NCI-H2107 treated with DMSO at 0.1 percent for 48 hours (cell line): Measurements from ENCODE around the gene CAMTA1.
"Not testable (repeated sequence)": the region's sequence is repeated elsewhere in the genome, so short reads cannot be mapped to it uniquely, and the experiment has no call there.

Experiments
- DNase-seq: peaks from one replicate; lab custom pipeline; 2025; ENCODE audit not compliant: unreplicated experiment; lab: John Stamatoyannopoulos, UW

The CAMTA1 gene

GRCh38 chr1:7375329-7375728 lies 590.1 kb downstream of the CAMTA1 start:
- DNase-seq = no peak

GRCh38 chr1:7375781-7376660 lies 590.8 kb downstream of the CAMTA1 start:
- no peak for DNase-seq

- no peak for DNase-seq
Measured at GRCh38 chr1:7376676-7377075, 591.4 kb downstream of the CAMTA1 start.

GRCh38 chr1:7378346-7379130 lies 593.3 kb downstream of the CAMTA1 start:
- no peak for DNase-seq

- DNase-seq = peak; percentile 28
Measured at GRCh38 chr1:7379441-7379971, 594.3 kb downstream of the CAMTA1 start.

GRCh38 chr1:7380068-7380467 lies 594.8 kb downstream of the CAMTA1 start:
- not testable (repeated sequence) for DNase-seq

GRCh38 chr1:7380712-7381111 lies 595.5 kb downstream of the CAMTA1 start:
- no peak for DNase-seq

GRCh38 chr1:7381729-7382128 lies 596.5 kb downstream of the CAMTA1 start:
- DNase-seq = not testable (repeated sequence)

- DNase-seq = no peak
Measured at GRCh38 chr1:7382971-7383370, 597.7 kb downstream of the CAMTA1 start.

- no peak for DNase-seq
Measured at GRCh38 chr1:7383671-7384520, 598.6 kb downstream of the CAMTA1 start.

- no peak for DNase-seq
Measured at GRCh38 chr1:7384679-7385078, 599.4 kb downstream of the CAMTA1 start.

GRCh38 chr1:7385471-7386225 lies 600.4 kb downstream of the CAMTA1 start:
- no peak for DNase-seq

- no peak for DNase-seq
Measured at GRCh38 chr1:7386226-7387052, 601.2 kb downstream of the CAMTA1 start.

- DNase-seq = no peak
Measured at GRCh38 chr1:7387053-7387927, 602.0 kb downstream of the CAMTA1 start.

- no peak for DNase-seq
Measured at GRCh38 chr1:7388141-7388487, 602.9 kb downstream of the CAMTA1 start.

GRCh38 chr1:7388488-7389185 lies 603.4 kb downstream of the CAMTA1 start:
- DNase-seq = no peak

- no peak for DNase-seq
Measured at GRCh38 chr1:7389201-7389905, 604.1 kb downstream of the CAMTA1 start.
